ENCODE data around the gene NT5E. TPM values are rescaled to one million over a fixed set of nuclear protein-coding genes. Genes with fewer than 3 reads are reported as not detected.

The NT5E gene
- total and polyA plus RNA-seq, 2 donors (not counting 3 experiments of a cell fraction or from before 2014, with no cell fraction given): 59.3 to 115 TPM

DNA sequence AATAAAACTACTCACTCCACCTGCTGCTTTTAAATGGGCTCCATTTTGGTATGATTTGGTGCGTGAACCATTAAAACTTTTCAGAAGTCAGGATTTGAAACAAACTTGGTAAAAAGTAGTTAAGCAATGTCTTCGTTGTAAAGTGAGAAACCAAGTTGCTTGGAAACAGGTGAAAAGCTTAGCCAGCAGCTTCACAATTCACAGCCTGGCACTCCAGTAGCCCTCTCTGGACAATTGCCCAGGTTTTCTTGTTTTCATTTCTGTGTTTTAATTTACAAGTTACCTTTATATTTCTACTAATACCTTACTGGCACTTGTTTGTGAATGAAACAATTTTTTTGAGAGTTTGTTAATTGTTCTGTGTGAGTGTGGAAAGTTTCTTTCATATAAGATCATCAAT lies 12.8 kb downstream of the NT5E start:
- H3K79me2 ChIP-seq (ENCODE audit: control insufficient read depth, insufficient read depth, low read length): peaks cover 16% of the 10 kb centered on the region
- H3K27me3 ChIP-seq (ENCODE audit: control insufficient read depth in 2 of 2, insufficient read depth in 2 of 2, low read length in 2 of 2): no peaks in the 10 kb centered on the region
- H3K4me3 ChIP-seq (replicated peaks in 1 of 3; ENCODE audit: insufficient read depth in 1 of 3, low read depth in 1 of 3, low read length in 3 of 3): no peak overlapping the region
- H3K4me1 ChIP-seq (ENCODE audit: control insufficient read depth, extremely low read depth, insufficient read depth, low read length): peaks cover 82% of the 10 kb centered on the region
- ChIA-PET POLR2A (interaction anchor here (2.0 to 3.0 kb wide), 3 partner anchors 12 to 216 kb away, joined by 6 to 34 read pairs (median 9); partner anchors contain the start of gene NT5E), CTCF (interaction anchor here (1.2 to 22.7 kb wide), 5 partner anchors 12 to 107 kb away, joined by 4 to 541 read pairs (median 23); partner anchors contain the start of gene NT5E)
- no TSS peak for BruUV-seq (replicated peaks)
- FAIRE-seq (no peak), DNase-seq (ENCODE audit: low read depth, low spot score) (peak; percentile 41)
- H3K9me1 ChIP-seq (replicated peaks; ENCODE audit: control insufficient read depth, extremely low read depth, insufficient read depth, low read length): no peaks in the 10 kb centered on the region
- no peaks in the 10 kb centered on the region for H4K20me1 ChIP-seq (replicated peaks; ENCODE audit: control insufficient read depth, extremely low read depth, insufficient read depth, low read length)
- dilution Hi-C loops (cut with MboI; ENCODE audit: extremely low pct_ligation_motif_present, low sequenced_read_pairs): loop anchor here (25.0 kb wide), 1 partner anchor 100 kb away; no protein-coding TSS in a partner anchor
- H2AFZ ChIP-seq (ENCODE audit: low read depth, low read length): no peak overlapping the region
- H3K4me2 ChIP-seq (ENCODE audit: insufficient read depth, low read length): peak overlapping the region; percentile 21
- peak overlapping the region; percentile 100 for H3K27ac ChIP-seq (ENCODE audit: insufficient read depth, low read depth, low read length)
- H3K36me3 ChIP-seq (ENCODE audit: control insufficient read depth in 2 of 2, extremely low read depth in 1 of 2, insufficient read depth in 2 of 2, low read length in 2 of 2): no peaks in the 10 kb centered on the region
- H3K9me3 ChIP-seq (replicated peaks; ENCODE audit: control insufficient read depth, insufficient read depth, low read length): no peaks in the 10 kb centered on the region
- intact Hi-C loops (cut with micrococcal nuclease): loop anchor here (5.0 to 10.0 kb wide), 3 partner anchors 215 to 818 kb away; partner anchors contain the start of gene TBX18
- TF ChIP-seq POLR2A (IDR thresholded peaks at IDR 0.05; ENCODE audit: low read depth, low read length) (no peak), FOS (IDR thresholded peaks at IDR 0.05; ENCODE audit: borderline replicate concordance, insufficient read depth, low read length) (no peak), POLR2AphosphoS5 (IDR thresholded peaks at IDR 0.05; ENCODE audit: insufficient read depth, low read depth, low read length) (no peak), JUN (IDR thresholded peaks at IDR 0.05; ENCODE audit: borderline replicate concordance, insufficient read depth, insufficient read length, low read depth) (no peak), EZH2 (IDR thresholded peaks at IDR 0.05; ENCODE audit: borderline replicate concordance, low read depth, low read length, severe bottlenecking) (no peak), MYC (IDR thresholded peaks at IDR 0.05; ENCODE audit: low read depth, low read length) (no peak), GATA2 (IDR thresholded peaks at IDR 0.05; ENCODE audit: insufficient read depth, insufficient read length, low read depth, low read length) (no peak)
- TF ChIP-seq, protein P1, sequence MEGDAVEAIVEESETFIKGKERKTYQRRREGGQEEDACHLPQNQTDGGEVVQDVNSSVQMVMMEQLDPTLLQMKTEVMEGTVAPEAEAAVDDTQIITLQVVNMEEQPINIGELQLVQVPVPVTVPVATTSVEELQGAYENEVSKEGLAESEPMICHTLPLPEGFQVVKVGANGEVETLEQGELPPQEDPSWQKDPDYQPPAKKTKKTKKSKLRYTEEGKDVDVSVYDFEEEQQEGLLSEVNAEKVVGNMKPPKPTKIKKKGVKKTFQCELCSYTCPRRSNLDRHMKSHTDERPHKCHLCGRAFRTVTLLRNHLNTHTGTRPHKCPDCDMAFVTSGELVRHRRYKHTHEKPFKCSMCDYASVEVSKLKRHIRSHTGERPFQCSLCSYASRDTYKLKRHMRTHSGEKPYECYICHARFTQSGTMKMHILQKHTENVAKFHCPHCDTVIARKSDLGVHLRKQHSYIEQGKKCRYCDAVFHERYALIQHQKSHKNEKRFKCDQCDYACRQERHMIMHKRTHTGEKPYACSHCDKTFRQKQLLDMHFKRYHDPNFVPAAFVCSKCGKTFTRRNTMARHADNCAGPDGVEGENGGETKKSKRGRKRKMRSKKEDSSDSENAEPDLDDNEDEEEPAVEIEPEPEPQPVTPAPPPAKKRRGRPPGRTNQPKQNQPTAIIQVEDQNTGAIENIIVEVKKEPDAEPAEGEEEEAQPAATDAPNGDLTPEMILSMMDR (IDR thresholded peaks at IDR 0.05; ENCODE audit: extremely low read depth in 1 of 2, insufficient read depth in 1 of 2, low read depth in 1 of 2, low read length in 2 of 2): no peak
- TF ChIP-seq, protein P2, sequence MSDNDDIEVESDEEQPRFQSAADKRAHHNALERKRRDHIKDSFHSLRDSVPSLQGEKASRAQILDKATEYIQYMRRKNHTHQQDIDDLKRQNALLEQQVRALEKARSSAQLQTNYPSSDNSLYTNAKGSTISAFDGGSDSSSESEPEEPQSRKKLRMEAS (IDR thresholded peaks at IDR 0.05; ENCODE audit: insufficient read depth, insufficient read length): no peak
- peak overlapping the region; percentile 96 for H3K9ac ChIP-seq (replicated peaks; ENCODE audit: extremely low read depth, insufficient read depth, low read length)
